NOMO-1 treated with DMSO at 0.1 percent for 48 hours (cell line): Measurements from ENCODE around the gene NR1D1.

Experiments used
- DNase-seq: peaks from one replicate; lab custom pipeline; 2025; ENCODE audit not compliant: unreplicated experiment; lab: John Stamatoyannopoulos, UW

Gene NR1D1

DNA sequence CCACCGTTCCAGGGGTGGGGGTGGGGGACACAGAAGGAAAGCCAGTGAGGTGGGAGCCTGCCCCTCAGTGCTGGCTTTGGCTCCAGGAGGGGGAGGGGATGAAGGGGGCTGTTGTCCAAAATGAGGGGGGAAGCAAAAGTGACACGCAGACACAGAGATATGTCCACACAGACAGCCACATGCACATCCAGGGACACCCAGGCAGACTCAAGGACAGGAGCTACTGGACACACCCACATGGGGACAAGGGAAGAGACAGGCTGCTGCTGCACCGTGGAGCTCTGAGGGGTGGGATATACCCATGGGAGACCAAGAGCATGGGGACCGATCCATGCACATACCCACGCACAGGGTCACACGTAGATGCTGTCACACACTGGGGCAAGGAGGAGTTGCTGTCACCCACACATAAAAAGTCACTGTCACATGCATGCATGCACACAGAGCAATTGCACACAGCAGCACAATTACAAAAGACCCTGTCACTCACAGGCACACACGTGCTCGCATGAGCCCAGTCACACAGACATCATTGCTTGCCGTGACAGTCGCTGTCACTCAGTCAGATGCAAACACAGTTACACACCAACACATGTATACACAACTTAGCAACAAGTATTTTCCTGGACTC, 36.4 kb downstream of the NR1D1 start:
- DNase-seq, result no peak

DNA sequence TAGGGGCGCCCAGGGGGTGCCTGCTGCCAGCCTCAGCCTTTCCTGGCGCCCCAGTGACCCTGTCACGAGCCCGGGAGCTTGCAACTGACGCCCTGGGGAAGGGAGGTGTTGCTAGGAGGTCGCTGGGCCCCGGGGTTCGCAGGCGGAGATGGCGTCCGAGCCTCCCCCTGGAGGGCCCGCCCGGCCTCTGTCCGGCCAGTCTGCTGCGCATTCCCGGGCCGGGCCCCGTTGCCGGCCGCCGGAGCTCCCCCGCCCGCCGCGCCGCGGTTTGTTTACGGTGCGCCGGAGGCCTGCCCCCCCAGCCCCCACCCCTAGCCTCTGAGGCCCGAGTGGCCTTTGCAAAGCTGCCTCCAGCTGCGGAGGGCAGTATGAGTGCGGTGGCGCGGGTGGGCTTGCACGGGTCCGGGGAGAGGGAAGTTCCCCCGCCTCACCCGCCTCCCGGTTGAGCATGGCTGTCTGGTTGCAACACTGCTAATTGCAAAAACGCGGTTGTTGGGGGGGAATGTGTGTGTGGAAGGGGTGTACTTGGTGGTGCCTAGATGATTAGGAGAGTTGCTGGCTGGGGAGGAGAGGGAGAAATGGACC, 37.1 kb downstream of the NR1D1 start:
- peak; percentile 78 for DNase-seq

DNA sequence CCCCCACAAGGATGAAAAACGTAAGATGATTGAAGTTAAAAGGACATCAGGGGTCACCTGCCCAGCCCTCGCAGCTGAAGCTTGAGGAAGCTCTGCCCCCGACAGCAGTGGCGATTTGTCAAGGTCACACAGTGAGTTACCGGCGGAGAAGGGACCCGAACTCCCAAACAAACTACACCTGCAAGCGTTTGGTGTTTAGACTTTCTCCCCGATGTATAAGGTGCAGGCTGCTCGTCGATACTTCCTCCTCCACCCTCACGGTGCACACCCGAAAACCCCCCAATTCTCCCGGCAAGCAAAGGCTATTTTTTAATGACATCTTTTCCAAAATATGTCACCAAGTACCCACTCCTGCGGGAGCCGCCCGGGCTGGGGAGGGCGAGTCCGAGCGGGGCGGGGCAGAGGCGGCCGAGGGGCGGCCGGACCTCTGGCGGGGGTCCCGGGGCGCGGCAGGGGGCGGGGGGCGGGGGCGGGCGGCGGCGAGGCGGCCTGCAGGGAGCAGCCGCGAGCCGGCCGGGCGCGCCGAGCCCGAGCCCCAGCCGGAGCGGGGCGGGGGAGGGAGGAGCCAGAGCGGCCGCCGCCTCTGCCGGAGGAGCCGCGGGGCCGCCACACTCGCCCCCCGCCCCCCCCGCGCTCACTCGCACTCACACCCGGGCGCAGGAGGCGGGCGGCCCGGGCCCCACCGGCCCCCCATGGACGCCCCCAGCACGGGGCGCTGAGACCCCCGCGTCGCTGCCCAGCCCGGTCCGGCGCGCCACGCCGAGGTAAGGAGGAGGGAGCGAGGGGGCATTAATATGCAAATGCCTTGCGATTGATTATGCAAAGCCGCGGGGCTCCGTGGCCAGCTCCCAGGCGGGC, 37.8 kb downstream of the NR1D1 start, which contains the start of gene THRA:
TSS of gene THRA (plus strand) at position 637 of the 858 bp plus-strand sequence. CDS start 11,524 bp downstream, outside the sequence.
- DNase-seq, result peak; percentile 46

DNA sequence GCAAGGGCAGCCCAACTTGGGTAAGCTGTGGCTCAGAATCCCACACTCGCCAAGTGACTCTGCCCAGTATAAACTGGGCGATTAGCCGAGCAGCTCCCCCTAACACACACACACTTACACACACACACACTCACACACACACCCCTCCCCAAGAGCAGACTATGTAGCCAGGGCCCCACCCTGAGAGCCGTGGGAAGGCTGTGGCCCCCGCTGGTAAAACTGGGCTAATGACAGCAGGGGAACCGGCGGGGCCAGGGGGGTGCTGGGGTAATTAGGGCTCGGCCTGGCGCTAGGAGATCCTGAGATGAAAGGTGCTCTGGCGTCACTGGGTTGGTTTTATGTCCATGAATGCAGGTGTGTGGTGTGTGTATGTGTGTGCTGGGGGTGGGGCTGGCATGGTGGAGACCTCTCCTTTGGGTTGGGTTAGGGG, 38.8 kb downstream of the NR1D1 start:
- DNase-seq, result no peak

DNA sequence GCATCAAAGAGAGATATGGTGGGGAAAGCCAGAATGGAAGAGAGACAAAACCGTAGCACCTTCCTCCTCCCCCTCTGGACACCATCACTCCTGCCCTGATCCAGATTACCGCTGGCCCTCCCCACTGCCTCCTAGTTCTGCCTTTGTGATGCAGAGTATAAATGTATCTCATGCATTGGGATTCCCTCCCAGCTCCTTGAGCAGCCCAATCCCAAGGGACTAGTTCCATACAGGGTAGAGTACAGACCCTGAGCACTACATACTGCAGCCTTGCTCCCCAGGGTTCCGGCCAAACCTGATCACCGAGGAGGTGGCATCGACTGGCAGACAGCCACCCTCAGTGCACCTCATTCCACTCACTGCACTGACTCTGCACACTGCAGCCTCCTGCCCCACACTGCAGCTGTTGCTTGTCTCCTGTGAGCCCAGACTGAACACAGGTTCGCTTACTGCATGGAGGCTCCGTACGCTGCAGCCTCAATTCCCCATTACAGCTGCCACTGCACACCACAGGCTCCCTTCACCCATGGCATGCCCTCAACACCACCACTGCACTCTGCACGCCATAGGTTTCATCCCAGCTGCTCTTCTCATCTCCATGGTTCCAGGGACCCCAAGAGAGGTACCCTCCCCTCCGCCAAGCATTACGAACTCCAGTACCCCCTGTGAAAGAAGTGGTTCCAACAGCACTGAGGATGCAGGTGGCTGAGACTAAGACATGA, 39.3 kb downstream of the NR1D1 start:
- no peak for DNase-seq

DNA sequence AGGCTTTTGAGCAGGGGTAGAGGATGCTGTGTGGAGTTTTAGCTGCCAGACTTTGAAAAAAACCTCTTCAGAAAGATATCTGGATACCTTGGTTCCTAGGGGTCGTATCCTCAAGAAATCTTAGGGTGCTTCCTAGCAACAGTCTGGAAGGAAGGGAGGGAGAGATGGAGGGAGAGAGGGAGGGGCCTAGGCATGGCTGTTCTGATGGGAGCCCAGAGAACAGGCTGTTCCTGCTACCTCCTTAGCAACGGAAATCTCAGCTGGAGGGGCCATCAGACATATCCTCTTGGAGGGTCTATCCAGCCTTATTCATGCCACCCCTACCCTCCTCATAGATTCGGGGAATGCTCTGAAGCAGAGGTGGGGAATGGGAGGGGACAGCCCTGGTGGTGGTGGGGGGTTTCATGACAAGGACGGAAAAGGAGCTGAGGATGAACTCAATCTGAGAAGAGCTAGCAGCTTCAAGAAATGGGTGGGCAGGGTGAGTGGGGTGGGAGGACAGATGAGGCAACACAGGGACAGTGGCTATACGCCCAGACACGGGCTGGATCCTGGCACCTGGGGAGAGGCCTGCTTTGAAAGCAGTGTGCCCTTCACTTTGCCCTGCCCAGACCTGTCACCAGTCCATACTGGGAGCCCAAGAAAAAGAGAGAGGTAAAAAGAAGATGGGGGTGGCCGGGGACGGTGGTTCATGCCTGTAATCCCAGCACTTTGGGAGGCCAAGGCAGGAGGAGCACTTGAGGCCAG, 40.5 kb downstream of the NR1D1 start:
- DNase-seq, result no peak

DNA sequence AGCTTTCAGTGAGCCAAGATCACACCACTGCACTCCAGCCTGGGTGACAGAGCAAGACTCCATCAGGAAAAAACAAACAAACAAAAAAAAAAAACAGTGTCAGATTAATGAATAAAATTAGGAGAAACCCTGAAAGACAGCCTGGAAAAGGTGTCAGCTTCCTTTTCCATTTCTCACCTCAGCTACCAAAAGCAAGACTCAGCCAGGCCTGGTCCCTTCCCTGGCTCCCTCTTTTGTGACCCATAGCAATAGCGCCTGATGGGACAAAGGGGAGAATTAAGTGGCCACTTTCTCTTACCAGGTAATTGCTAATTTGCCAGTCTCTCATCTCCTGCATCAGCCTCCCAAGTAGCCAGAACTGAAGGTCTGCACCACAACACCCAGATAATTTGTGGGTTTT, 41.5 kb downstream of the NR1D1 start:
- DNase-seq, result no peak

DNA sequence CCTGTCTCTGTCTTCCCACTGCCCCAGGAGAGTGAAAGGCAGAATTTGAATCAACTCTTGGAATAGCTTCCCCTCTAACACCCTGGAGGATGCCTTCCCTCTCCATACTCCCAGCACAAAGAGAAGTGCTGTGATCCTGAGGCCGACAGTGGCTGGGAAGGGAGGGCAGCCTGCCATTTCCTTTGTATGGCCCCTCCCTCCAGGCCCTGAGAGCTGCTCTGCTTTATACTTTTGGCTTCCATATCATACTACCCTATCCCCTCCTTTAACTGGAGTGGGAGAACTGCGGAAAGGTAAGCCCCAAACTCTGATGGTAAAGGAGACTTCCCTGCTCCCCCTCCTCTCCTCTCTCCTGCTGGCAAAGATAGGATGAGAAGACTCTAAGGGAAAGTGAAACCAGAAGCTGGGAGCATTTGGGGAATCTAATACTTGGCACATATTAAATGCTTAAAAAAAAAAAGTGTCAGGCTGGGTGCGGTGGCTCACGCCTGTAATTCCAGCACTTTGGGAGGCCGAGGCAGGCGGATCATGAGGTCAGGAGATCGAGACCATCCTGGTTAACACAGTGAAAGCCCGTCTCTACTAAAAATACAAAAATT, 42.1 kb downstream of the NR1D1 start:
- DNase-seq, result no peak

DNA sequence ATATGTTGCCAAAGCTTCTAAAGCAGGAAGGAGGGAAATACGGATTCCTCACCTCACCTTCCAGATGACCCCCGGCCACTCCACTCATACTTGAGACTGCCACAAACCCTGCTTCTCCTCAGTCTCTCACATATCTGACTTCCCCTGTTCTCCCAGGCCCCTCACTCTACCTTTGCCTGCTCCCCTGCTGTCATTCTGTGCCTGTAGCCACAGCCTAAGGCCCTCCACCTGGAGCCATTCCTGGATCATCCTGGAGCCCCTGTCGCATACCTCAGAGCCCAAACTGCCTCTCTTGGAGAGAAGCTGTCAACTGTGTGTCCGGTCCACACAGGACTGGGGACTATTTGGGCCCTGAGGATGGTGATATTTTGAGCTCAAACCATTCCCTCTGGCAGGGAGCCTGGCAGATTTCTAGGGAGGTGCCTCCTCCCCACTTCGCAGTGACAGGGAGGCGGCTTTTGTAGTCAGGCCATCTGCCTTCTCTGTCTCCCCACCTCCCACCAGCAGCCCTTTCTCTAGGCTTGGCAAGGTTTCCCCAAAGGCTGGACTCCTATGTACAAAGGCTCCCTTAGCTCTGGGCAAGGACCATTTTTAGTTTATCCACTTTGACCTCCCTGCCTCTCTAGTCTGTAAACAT, 43.9 kb downstream of the NR1D1 start:
- DNase-seq, result no peak
